ENCODE measurements around the gene PSMB7. TPM values are rescaled to one million over a fixed set of nuclear protein-coding genes. Genes with fewer than 3 reads are reported as not detected.

The PSMB7 gene
- total RNA-seq, 1 experiment from 2014 or later = 216 TPM

- ChIA-PET POLR2A (no interaction called here), CTCF (interaction anchor here (1.1 kb wide), 1 partner anchor 11 kb away, joined by 3 read pairs; no protein-coding TSS in a partner anchor)
- Mint-ChIP-seq H3K27ac (ENCODE audit: unreplicated experiment) (no peak overlapping the region), H3K36me3 (ENCODE audit: insufficient read depth, unreplicated experiment) (peaks cover 5% of the 10 kb centered on the region), H3K4me3 (ENCODE audit: unreplicated experiment) (no peak overlapping the region), H3K27me3 (ENCODE audit: insufficient read depth, unreplicated experiment) (peaks cover 2% of the 10 kb centered on the region), H3K4me1 (ENCODE audit: low read depth, unreplicated experiment) (no peaks in the 10 kb centered on the region), H3K9me3 (ENCODE audit: unreplicated experiment) (no peaks in the 10 kb centered on the region)
- no peaks in the 10 kb centered on the region for H3K27me3 ChIP-seq (replicated peaks; ENCODE audit: control insufficient read depth, insufficient read depth, low read length)
- H3K36me3 ChIP-seq (ENCODE audit: control insufficient read depth, insufficient read depth, low read length) = no peaks in the 10 kb centered on the region
- H3K4me1 ChIP-seq = no peaks in the 10 kb centered on the region
- BruUV-seq (replicated peaks) = no TSS peak
- H3K9me3 ChIP-seq = no peaks in the 10 kb centered on the region
- H3K4me3 ChIP-seq (ENCODE audit: low read depth, low read length) = no peak overlapping the region
- TF ChIP-seq CTCF (IDR thresholded peaks at IDR 0.05; ENCODE audit: insufficient read depth in 1 of 2, low read depth in 1 of 2, low read length in 1 of 2, severe bottlenecking in 1 of 2, unreplicated experiment in 1 of 2) = no peak
- no peak for DNase-seq
- intact Hi-C loops (cut with micrococcal nuclease; ENCODE audit: unreplicated experiment) = no loop called here
Observed at GRCh38 chr9:124443625-124444024, 28.4 kb upstream of the PSMB7 start.

- H3K27me3 ChIP-seq (replicated peaks; ENCODE audit: control insufficient read depth, insufficient read depth, low read length) = no peaks in the 10 kb centered on the region
- Mint-ChIP-seq H3K9me3 (ENCODE audit: unreplicated experiment) (no peaks in the 10 kb centered on the region), H3K36me3 (ENCODE audit: insufficient read depth, unreplicated experiment) (peaks cover 5% of the 10 kb centered on the region), H3K27ac (ENCODE audit: unreplicated experiment) (no peak overlapping the region), H3K4me3 (ENCODE audit: unreplicated experiment) (no peak overlapping the region), H3K27me3 (ENCODE audit: insufficient read depth, unreplicated experiment) (peaks cover 2% of the 10 kb centered on the region), H3K4me1 (ENCODE audit: low read depth, unreplicated experiment) (no peaks in the 10 kb centered on the region)
- no peaks in the 10 kb centered on the region for H3K9me3 ChIP-seq
- no peaks in the 10 kb centered on the region for H3K36me3 ChIP-seq (ENCODE audit: control insufficient read depth, insufficient read depth, low read length)
- H3K4me3 ChIP-seq (ENCODE audit: low read depth, low read length) = no peak overlapping the region
- DNase-seq = no peak
- H3K4me1 ChIP-seq = no peaks in the 10 kb centered on the region
- intact Hi-C loops (cut with micrococcal nuclease; ENCODE audit: unreplicated experiment) = no loop called here
- no peak for TF ChIP-seq CTCF (IDR thresholded peaks at IDR 0.05; ENCODE audit: insufficient read depth in 1 of 2, low read depth in 1 of 2, low read length in 1 of 2, severe bottlenecking in 1 of 2, unreplicated experiment in 1 of 2)
- ChIA-PET POLR2A (no interaction called here), CTCF (no interaction called here)
- no TSS peak for BruUV-seq (replicated peaks)
Observed at GRCh38 chr9:124442826-124443225, 27.6 kb upstream of the PSMB7 start.

GRCh38 chr9:124442379-124442778 is 27.1 kb upstream of the PSMB7 start:
- Histone ChIP-seq H3K4me3 (ENCODE audit: low read depth, low read length) (no peak overlapping the region), H3K4me1 (no peaks in the 10 kb centered on the region), H3K9me3 (no peaks in the 10 kb centered on the region), H3K27me3 (replicated peaks; ENCODE audit: control insufficient read depth, insufficient read depth, low read length) (no peaks in the 10 kb centered on the region), H3K36me3 (ENCODE audit: control insufficient read depth, insufficient read depth, low read length) (no peaks in the 10 kb centered on the region)
- no TSS peak for BruUV-seq (replicated peaks)
- H3K36me3 Mint-ChIP-seq (ENCODE audit: insufficient read depth, unreplicated experiment) = peaks cover 5% of the 10 kb centered on the region
- no peak for DNase-seq
- H3K9me3 Mint-ChIP-seq (ENCODE audit: unreplicated experiment) = no peaks in the 10 kb centered on the region
- TF ChIP-seq CTCF (IDR thresholded peaks at IDR 0.05; ENCODE audit: insufficient read depth in 1 of 2, low read depth in 1 of 2, low read length in 1 of 2, severe bottlenecking in 1 of 2, unreplicated experiment in 1 of 2) = no peak
- POLR2A ChIA-PET = no interaction called here
- intact Hi-C loops (cut with micrococcal nuclease; ENCODE audit: unreplicated experiment) = no loop called here
- H3K27me3 Mint-ChIP-seq (ENCODE audit: insufficient read depth, unreplicated experiment) = peaks cover 2% of the 10 kb centered on the region
- CTCF ChIA-PET = no interaction called here
- H3K27ac Mint-ChIP-seq (ENCODE audit: unreplicated experiment) = no peak overlapping the region
- no peaks in the 10 kb centered on the region for H3K4me1 Mint-ChIP-seq (ENCODE audit: low read depth, unreplicated experiment)
- H3K4me3 Mint-ChIP-seq (ENCODE audit: unreplicated experiment) = no peak overlapping the region
